Tibial artery (tissue), 4 donors: ENCODE data around the gene UBR3.
A peak's percentile ranks its signal among the peaks of the same experiment; 100 is the strongest.

Experiments used
- DNase-seq, 2 donors: peaks; one replicate each; pipeline ENCODE4 v3.0.0-alpha.2; 2019
- H3K27ac ChIP-seq, 2 donors: fragments of 200-600 bp; sonication (generic) in 1 of 2; 1 replicate in 1 of 2; 2 replicates in 1 of 2; pipeline ENCODE4 v1.5.1; 2018 to 2019; ENCODE audit warnings: mild to moderate bottlenecking in 1 of 2
- H3K27me3 ChIP-seq, 2 donors: fragments of 200-600 bp; sonication (generic) in 1 of 2; one replicate each; pipeline versions ENCODE4 v1.5.1 to v1.6.0; 2016 to 2019
- H3K36me3 ChIP-seq, 3 donors: fragments of 200-600 bp; sonication (generic) in 2 of 3; one replicate each; pipeline ENCODE4 v1.5.1; 2016 to 2019; ENCODE audit warnings: mild to moderate bottlenecking in 2 of 3
- H3K4me1 ChIP-seq, 4 donors: fragments of 200-600 bp; sonication (generic) in 2 of 4; 1 replicate in 3 of 4; 2 replicates in 1 of 4; pipeline ENCODE4 v1.5.1; 2016 to 2019
- H3K4me3 ChIP-seq, 2 donors: fragments of 200-600 bp; sonication (generic) in 1 of 2; 1 replicate in 1 of 2; 2 replicates in 1 of 2; pipeline ENCODE4 v1.5.1; 2018 to 2019; ENCODE audit warnings: mild to moderate bottlenecking in 2 of 2
- H3K9me3 ChIP-seq, 3 donors: fragments of 200-600 bp; sonication (generic) in 1 of 3; one replicate each; pipeline ENCODE4 v1.5.1; 2016 to 2019
- intact Hi-C: fragments of 100-400 bp; cut with DNase I; formaldehyde crosslinking; loops from one replicate; pipeline ENCODE4 v1.15.0; 2023; ENCODE audit warnings: low total_unique reads
- TF ChIP-seq, protein P1 (sequence below), 2 experiments: fragments of 200-600 bp in 1 of 2; fragments of 450-650 bp in 1 of 2; IDR thresholded peaks; one replicate each; pipeline ENCODE4 v1.5.1; 2017 to 2019; ENCODE audit warnings: antibody characterized with exemption in 2 of 2, mild to moderate bottlenecking in 1 of 2, moderate library complexity in 1 of 2

UBR3 gene

GRCh38 chr2:170026361-170026760, 199.1 kb downstream of the UBR3 start:
- DNase-seq = no peak
- H3K4me3 ChIP-seq = no peak overlapping the region
- peaks cover 0 to 4% (median 0%) of the 10 kb centered on the region in 3 donors for H3K9me3 ChIP-seq
- TF ChIP-seq, protein P1, sequence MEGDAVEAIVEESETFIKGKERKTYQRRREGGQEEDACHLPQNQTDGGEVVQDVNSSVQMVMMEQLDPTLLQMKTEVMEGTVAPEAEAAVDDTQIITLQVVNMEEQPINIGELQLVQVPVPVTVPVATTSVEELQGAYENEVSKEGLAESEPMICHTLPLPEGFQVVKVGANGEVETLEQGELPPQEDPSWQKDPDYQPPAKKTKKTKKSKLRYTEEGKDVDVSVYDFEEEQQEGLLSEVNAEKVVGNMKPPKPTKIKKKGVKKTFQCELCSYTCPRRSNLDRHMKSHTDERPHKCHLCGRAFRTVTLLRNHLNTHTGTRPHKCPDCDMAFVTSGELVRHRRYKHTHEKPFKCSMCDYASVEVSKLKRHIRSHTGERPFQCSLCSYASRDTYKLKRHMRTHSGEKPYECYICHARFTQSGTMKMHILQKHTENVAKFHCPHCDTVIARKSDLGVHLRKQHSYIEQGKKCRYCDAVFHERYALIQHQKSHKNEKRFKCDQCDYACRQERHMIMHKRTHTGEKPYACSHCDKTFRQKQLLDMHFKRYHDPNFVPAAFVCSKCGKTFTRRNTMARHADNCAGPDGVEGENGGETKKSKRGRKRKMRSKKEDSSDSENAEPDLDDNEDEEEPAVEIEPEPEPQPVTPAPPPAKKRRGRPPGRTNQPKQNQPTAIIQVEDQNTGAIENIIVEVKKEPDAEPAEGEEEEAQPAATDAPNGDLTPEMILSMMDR (IDR thresholded peaks at IDR 0.05) = no peak
- peaks cover 16 to 35% (median 29%) of the 10 kb centered on the region in 3 donors for H3K36me3 ChIP-seq
- H3K4me1 ChIP-seq = no peaks in the 10 kb centered on the region
- no peaks in the 10 kb centered on the region for H3K27me3 ChIP-seq
- intact Hi-C loops = no loop called here
- no peak overlapping the region for H3K27ac ChIP-seq

DNA sequence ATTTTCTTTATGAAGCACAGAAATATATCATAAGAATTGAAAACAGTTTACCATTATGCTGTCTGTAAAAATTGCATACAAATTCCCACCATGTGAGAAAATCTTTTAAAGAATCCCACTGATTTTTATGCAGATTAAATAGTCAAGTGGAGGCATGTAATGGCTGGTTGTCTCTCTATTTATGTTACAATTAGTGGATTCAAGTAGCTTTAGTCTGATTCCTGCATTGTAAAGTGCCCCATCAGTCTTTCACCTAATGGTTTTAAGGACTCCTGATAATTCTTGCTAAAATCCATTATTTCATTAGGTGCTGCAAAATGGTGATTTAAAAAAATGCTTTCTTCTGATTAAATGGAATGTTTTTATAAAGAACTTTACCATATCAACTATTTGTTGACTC, 202.3 kb downstream of the UBR3 start:
- no peaks in the 10 kb centered on the region for H3K27me3 ChIP-seq
- no peak for DNase-seq
- intact Hi-C loops = no loop called here
- H3K9me3 ChIP-seq = peaks cover 0 to 4% (median 0%) of the 10 kb centered on the region in 3 donors
- H3K4me3 ChIP-seq = no peak overlapping the region
- H3K27ac ChIP-seq = peak overlapping the region in 1 of 2 donors; percentile 6
- H3K4me1 ChIP-seq = no peaks in the 10 kb centered on the region
- peaks cover 14 to 31% (median 24%) of the 10 kb centered on the region in 3 donors for H3K36me3 ChIP-seq
- TF ChIP-seq, protein P1 (IDR thresholded peaks at IDR 0.05) = no peak

DNA sequence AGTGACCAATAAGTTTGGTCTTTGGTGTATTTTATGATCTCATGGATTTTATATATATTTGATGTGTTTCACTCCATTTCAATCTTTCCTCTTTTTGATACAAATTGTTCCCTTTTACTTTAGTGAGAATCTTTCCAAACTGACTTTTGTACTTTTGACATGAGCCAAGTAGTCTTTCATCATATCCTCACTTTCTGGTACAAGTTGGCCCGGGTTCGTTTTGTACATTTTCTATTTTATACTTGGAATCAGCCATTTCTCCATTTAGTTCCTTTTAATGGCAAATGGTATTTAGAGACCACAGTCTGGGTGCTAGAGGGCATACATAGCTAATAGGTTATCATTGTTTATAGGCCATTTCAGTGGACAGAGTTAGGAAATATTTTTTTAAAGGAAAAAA, 202.8 kb downstream of the UBR3 start:
- TF ChIP-seq, protein P1 (IDR thresholded peaks at IDR 0.05) = no peak
- intact Hi-C loops = no loop called here
- H3K27ac ChIP-seq = no peak overlapping the region
- H3K36me3 ChIP-seq = peaks cover 14 to 31% (median 24%) of the 10 kb centered on the region in 3 donors
- H3K9me3 ChIP-seq = peaks cover 0 to 4% (median 0%) of the 10 kb centered on the region in 3 donors
- H3K4me3 ChIP-seq = no peak overlapping the region
- H3K4me1 ChIP-seq = no peaks in the 10 kb centered on the region
- H3K27me3 ChIP-seq = no peaks in the 10 kb centered on the region
- no peak for DNase-seq

GRCh38 chr2:170031288-170031687, 204.0 kb downstream of the UBR3 start:
- Histone ChIP-seq H3K9me3 (peaks cover 0 to 4% (median 0%) of the 10 kb centered on the region in 3 donors), H3K27me3 (no peaks in the 10 kb centered on the region), H3K36me3 (peaks cover 14 to 31% (median 24%) of the 10 kb centered on the region in 3 donors), H3K4me1 (no peaks in the 10 kb centered on the region), H3K27ac (no peak overlapping the region), H3K4me3 (no peak overlapping the region)
- TF ChIP-seq, protein P1 (IDR thresholded peaks at IDR 0.05) = no peak
- intact Hi-C loops = no loop called here
- no peak for DNase-seq

GRCh38 chr2:170034596-170034995, 207.3 kb downstream of the UBR3 start:
- TF ChIP-seq, protein P1 (IDR thresholded peaks at IDR 0.05) = no peak
- no peaks in the 10 kb centered on the region for H3K4me1 ChIP-seq

GRCh38 chr2:170038734-170039133, 211.5 kb downstream of the UBR3 start:
- TF ChIP-seq, protein P1 (IDR thresholded peaks at IDR 0.05) = no peak
- Histone ChIP-seq H3K4me1 (no peaks in the 10 kb centered on the region), H3K4me3 (no peak overlapping the region), H3K9me3 (no peaks in the 10 kb centered on the region), H3K27ac (no peak overlapping the region), H3K36me3 (peaks cover 8 to 16% (median 8%) of the 10 kb centered on the region in 3 donors), H3K27me3 (no peaks in the 10 kb centered on the region)
- intact Hi-C loops = no loop called here
- DNase-seq = no peak

More at GRCh38 chr2:170034596-170034995, 207.3 kb downstream of the UBR3 start:
- no peak overlapping the region for H3K4me3 ChIP-seq
- H3K27ac ChIP-seq = no peak overlapping the region
- intact Hi-C loops = no loop called here
- no peak for DNase-seq
- H3K9me3 ChIP-seq = peaks cover 0 to 4% (median 0%) of the 10 kb centered on the region in 3 donors
- peaks cover 12 to 21% (median 20%) of the 10 kb centered on the region in 3 donors for H3K36me3 ChIP-seq
- H3K27me3 ChIP-seq = no peaks in the 10 kb centered on the region
